A549 (cell line): ENCODE measurements around the gene BABAM2. TPM values are rescaled to one million over a fixed set of nuclear protein-coding genes. Genes with fewer than 3 reads are reported as not detected.

Source experiments
- ATAC-seq, 2 experiments: fragments of 200-7000 bp in 1 of 2; fragments of >200 bp in 1 of 2; cut with Nextera tagmentation in 1 of 2; cut with Tn5 transposase in 1 of 2; 3 replicates each; pipeline versions ENCODE4 v1.8.0 to v1.9.1; 2018 to 2020; ENCODE audit warnings: mild to moderate bottlenecking in 1 of 2, moderate library complexity in 1 of 2
- CTCF ChIA-PET: fragments of 300-600 bp; sonication (Branson Sonifier 250); formaldehyde crosslinking; extraction: SDS; loops from one replicate; lab custom pipeline; 2021; ENCODE audit warnings: antibody characterized with exemption, inconsistent platforms; lab: Yijun Ruan, JAX
- POLR2A ChIA-PET: fragments of 350-600 bp; formaldehyde crosslinking; extraction: SDS; loops from one replicate; lab custom pipeline; 2021; ENCODE audit warnings: antibody characterized with exemption, inconsistent platforms; lab: Yijun Ruan, JAX
- DNase-seq, 2 experiments: peaks; one replicate each; pipeline versions ENCODE4 v3.0.0 to v3.0.0-alpha.2; 2011 to 2016; ENCODE audit warnings: low read depth in 1 of 2, low spot score in 1 of 2
- FAIRE-seq: peaks from 2 replicates; lab custom pipeline; 2011; peaks lifted over from hg19 to GRCh38; lab: Jason Lieb, UNC
- H3K27ac ChIP-seq, 2 experiments: fragments of >200 bp; sonication (Bioruptor Twin); formaldehyde crosslinking; 3 replicates each; pipeline ENCODE4 v1.5.1; 2016 to 2017
- H3K4me1 ChIP-seq: fragments of >200 bp; sonication (Bioruptor Twin); formaldehyde crosslinking; 3 replicates; pipeline ENCODE4 v1.6.1; 2016
- H3K4me2 ChIP-seq: fragments of >200 bp; sonication (Bioruptor Twin); formaldehyde crosslinking; 3 replicates; pipeline ENCODE4 v1.6.1; 2016
- H3K4me3 ChIP-seq: fragments of >200 bp; sonication (Bioruptor Twin); formaldehyde crosslinking; 3 replicates; pipeline ENCODE4 v1.5.1; 2016
- H3K9me3 ChIP-seq: fragments of >200 bp; sonication (Bioruptor Twin); formaldehyde crosslinking; 3 replicates; pipeline ENCODE4 v1.6.1; 2016
- BCL3 ChIP-seq: fragments of >200 bp; sonication (Bioruptor Twin); formaldehyde crosslinking; IDR thresholded peaks from 3 replicates; pipeline ENCODE4 v1.6.1; 2016
- CEBPB ChIP-seq, 2 experiments: fragments of >200 bp in 1 of 2; sonication (Bioruptor Twin) in 1 of 2; formaldehyde crosslinking in 1 of 2; IDR thresholded peaks; 2 replicates each; pipeline ENCODE4 v1.6.1; 2012 to 2016
- CHD2 ChIP-seq: fragments of 150-350 bp; IDR thresholded peaks from 2 replicates; pipeline ENCODE4 v1.6.1; 2014; ENCODE audit warnings: low read length; ENCODE audit not compliant: partially characterized antibody
- CTCF ChIP-seq: fragments of >200 bp; sonication (Bioruptor Twin); formaldehyde crosslinking; IDR thresholded peaks from 3 replicates; pipeline ENCODE4 v1.5.1; 2016
- EP300 ChIP-seq, 2 experiments: fragments of >200 bp; sonication (Bioruptor Twin); formaldehyde crosslinking; IDR thresholded peaks; 2 replicates in 1 of 2; 3 replicates in 1 of 2; pipeline ENCODE4 v1.6.1; 2016 to 2017
- HES2 ChIP-seq: fragments of >200 bp; sonication (Bioruptor Twin); formaldehyde crosslinking; IDR thresholded peaks from 2 replicates; pipeline ENCODE4 v1.6.1; 2016
- HOXA7 ChIP-seq: fragments of 250-450 bp; sonication (Bioruptor Pico); IDR thresholded peaks from 2 replicates; pipeline ENCODE4 v1.5.0; 2020; ENCODE audit warnings: mild to moderate bottlenecking, moderate library complexity
- JUN ChIP-seq, 2 experiments: fragments of >200 bp; sonication (Bioruptor Twin); formaldehyde crosslinking; IDR thresholded peaks; 2 replicates in 1 of 2; 3 replicates in 1 of 2; pipeline ENCODE4 v1.6.1; 2016 to 2017
- JUNB ChIP-seq: fragments of >200 bp; sonication (Bioruptor Twin); formaldehyde crosslinking; IDR thresholded peaks from 2 replicates; pipeline ENCODE4 v1.6.1; 2016
- KDM5A ChIP-seq: fragments of 200-600 bp; sonication (generic); IDR thresholded peaks from 2 replicates; pipeline ENCODE4 v1.6.1; 2016; ENCODE audit warnings: antibody characterized with exemption, mild to moderate bottlenecking
- MAFK ChIP-seq: fragments of 450-650 bp; IDR thresholded peaks from 2 replicates; pipeline ENCODE4 v1.6.1; 2014; ENCODE audit not compliant: partially characterized antibody
- MAX ChIP-seq: IDR thresholded peaks from 2 replicates; pipeline ENCODE4 v1.6.1; 2012
- MAZ ChIP-seq: fragments of 150-350 bp; IDR thresholded peaks from 2 replicates; pipeline ENCODE4 v1.6.1; 2014; ENCODE audit warnings: antibody characterized with exemption, low read depth, low read length, borderline replicate concordance
- MYC ChIP-seq: IDR thresholded peaks from 2 replicates; pipeline ENCODE4 v1.6.1; 2012; ENCODE audit warnings: mild to moderate bottlenecking, inconsistent platforms, low read length, improper control_type of control experiment, borderline replicate concordance
- NFE2L2 ChIP-seq: fragments of 150-350 bp; conservative IDR thresholded peaks from 2 replicates; pipeline ENCODE4 v1.6.1; 2014; ENCODE audit warnings: low read length
- NPAS2 ChIP-seq: fragments of 250-450 bp; sonication (Bioruptor Pico); IDR thresholded peaks from 2 replicates; pipeline ENCODE4 v1.8.0; 2022; ENCODE audit warnings: mild to moderate bottlenecking, moderate library complexity, borderline replicate concordance
- PHF8 ChIP-seq: fragments of 200-600 bp; sonication (generic); IDR thresholded peaks from 2 replicates; pipeline ENCODE4 v1.6.1; 2016; ENCODE audit warnings: low read depth, mild to moderate bottlenecking, antibody characterized with exemption, moderate library complexity, borderline replicate concordance
- RCOR1 ChIP-seq: fragments of 150-350 bp; IDR thresholded peaks from 2 replicates; pipeline ENCODE4 v1.6.1; 2014; ENCODE audit warnings: antibody characterized with exemption, low read length, low read depth
- RFX5 ChIP-seq: fragments of 450-650 bp; IDR thresholded peaks from 2 replicates; pipeline ENCODE4 v1.7.1; 2014; ENCODE audit warnings: antibody characterized with exemption, mild to moderate bottlenecking, moderate library complexity
- RNF2 ChIP-seq: fragments of 200-600 bp; sonication (generic); IDR thresholded peaks from 2 replicates; pipeline ENCODE4 v1.6.1; 2016; ENCODE audit warnings: low read depth, mild to moderate bottlenecking, antibody characterized with exemption, moderate library complexity, borderline replicate concordance
- SMC3 ChIP-seq: fragments of >200 bp; sonication (Bioruptor Twin); formaldehyde crosslinking; IDR thresholded peaks from 3 replicates; pipeline ENCODE4 v1.6.1; 2018; ENCODE audit warnings: inconsistent platforms
- TFCP2L1 ChIP-seq: fragments of 250-450 bp; sonication (Bioruptor Pico); IDR thresholded peaks from 2 replicates; pipeline ENCODE4 v1.5.0; 2021; ENCODE audit warnings: mild to moderate bottlenecking
- USF2 ChIP-seq: fragments of 450-650 bp; IDR thresholded peaks from 2 replicates; pipeline ENCODE4 v1.6.1; 2014; ENCODE audit warnings: antibody characterized with exemption
- ZC3H11A ChIP-seq: fragments of 450-650 bp; IDR thresholded peaks from 2 replicates; pipeline ENCODE4 v1.6.1; 2014; ENCODE audit warnings: antibody characterized with exemption, mild to moderate bottlenecking
- ZNF302 ChIP-seq: fragments of 250-450 bp; sonication (Bioruptor Pico); IDR thresholded peaks from 2 replicates; pipeline ENCODE4 v1.9.0; 2021; ENCODE audit warnings: inconsistent platforms, mild to moderate bottlenecking, moderate library complexity
- ZSCAN20 ChIP-seq: fragments of 250-450 bp; sonication (Bioruptor Pico); IDR thresholded peaks from 2 replicates; pipeline ENCODE4 v1.8.0; 2022; ENCODE audit warnings: mild to moderate bottlenecking, moderate library complexity
- WGBS: methylation state at CpG from one replicate; pipeline ENCODE4 v1.1.6; 2017; ENCODE audit errors: missing lambda C conversion rate; 5-methylcytosine and 5-hydroxymethylcytosine counted together
- polyA plus RNA-seq, 4 experiments: library from polyadenylated mRNA; depleted of rRNA in 3 of 4; stranded (reverse); fragments of >200 nt; fragmentation: RNase III in 1 of 4; extraction: RNeasy Plus Mini Kit Qiagen cat#74134 plus additional on column Dnase treatment in 1 of 4; gene quantifications; 2 replicates in 3 of 4; 3 replicates in 1 of 4; pipeline ENCODE4 v1.2.3, GENCODE V29; 2011 to 2017
- TF ChIP-seq, protein P1 (sequence below): IDR thresholded peaks from 2 replicates; pipeline ENCODE4 v1.6.1; 2012; ENCODE audit warnings: low read depth, borderline replicate concordance
- TF ChIP-seq, protein P2 (sequence below): fragments of 150-350 bp; IDR thresholded peaks from 2 replicates; pipeline ENCODE4 v1.6.1; 2014; ENCODE audit warnings: low read depth, mild to moderate bottlenecking, low read length

Gene BABAM2
- polyA plus RNA-seq, 2 of the 4 experiments (the other 2 are of a cell fraction) = 53.7 to 78.4 TPM

DNA sequence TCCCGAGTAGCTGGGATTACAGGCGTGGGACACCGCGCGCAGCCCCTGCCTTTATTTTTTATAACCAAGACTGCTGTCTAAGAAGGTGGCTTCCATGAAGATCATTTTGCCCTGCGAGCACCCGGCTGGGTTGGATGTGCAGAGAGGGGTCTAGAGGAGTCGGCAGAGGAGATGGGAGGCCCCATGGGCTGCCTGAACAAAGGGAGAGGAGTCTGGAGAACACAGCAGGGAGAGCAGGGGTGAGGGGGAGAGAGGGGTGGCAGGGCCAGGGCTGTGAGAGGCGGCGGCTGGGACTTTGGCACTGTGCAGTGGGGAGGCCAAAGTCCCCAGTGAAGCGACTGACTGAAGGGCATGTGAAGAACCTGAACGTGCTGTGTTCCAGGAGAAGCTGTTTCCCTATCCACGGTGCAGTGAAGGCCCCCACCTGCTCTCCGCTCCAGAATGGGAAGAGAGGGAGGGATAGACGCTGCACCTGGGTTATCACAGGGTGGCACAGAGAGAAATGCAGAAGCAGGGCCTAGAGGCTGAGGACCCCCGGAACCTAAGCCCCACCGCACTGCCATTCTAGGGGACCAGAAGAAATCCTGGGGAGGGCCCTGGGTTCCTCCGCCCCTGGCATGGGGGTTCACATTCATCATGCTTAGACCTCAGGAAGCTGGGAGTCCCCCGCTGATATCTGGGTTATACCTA is 477.3 kb downstream of the BABAM2 start:
- CTCF ChIA-PET = no interaction called here
- peak overlapping the region in 1 of 2 experiments; percentile 77; a peak in 2 of 6 replicates for H3K27ac ChIP-seq
- POLR2A ChIA-PET = no interaction called here
- FAIRE-seq (no peak), ATAC-seq (0 out of 6 replicates have a peak, but pooled peaks of 1 of the 2 experiments have one; percentile 7), DNase-seq (no peak)
- no peak overlapping the region for H3K4me2 ChIP-seq
- peaks cover 27% of the 10 kb centered on the region for H3K4me1 ChIP-seq
- 87% methylated on average over 19 of the region's 19 CpGs for WGBS
- no peaks in the 10 kb centered on the region for H3K9me3 ChIP-seq
- no peak for TF ChIP-seq NPAS2 (CRISPR knock-in tag)
- no peak for TF ChIP-seq NFE2L2
- no peak for TF ChIP-seq JUN (IDR thresholded peaks at IDR 0.05)
- TF ChIP-seq MYC = no peak
- no peak for TF ChIP-seq ZNF302 (CRISPR knock-in tag)
- no peak for TF ChIP-seq PHF8
- TF ChIP-seq SMC3 = no peak
- TF ChIP-seq RFX5 = no peak
- no peak for TF ChIP-seq BCL3
- no peak for TF ChIP-seq KDM5A
- TF ChIP-seq CHD2 = no peak
- TF ChIP-seq CEBPB (IDR thresholded peaks at IDR 0.05) = no peak
- TF ChIP-seq, protein P1, sequence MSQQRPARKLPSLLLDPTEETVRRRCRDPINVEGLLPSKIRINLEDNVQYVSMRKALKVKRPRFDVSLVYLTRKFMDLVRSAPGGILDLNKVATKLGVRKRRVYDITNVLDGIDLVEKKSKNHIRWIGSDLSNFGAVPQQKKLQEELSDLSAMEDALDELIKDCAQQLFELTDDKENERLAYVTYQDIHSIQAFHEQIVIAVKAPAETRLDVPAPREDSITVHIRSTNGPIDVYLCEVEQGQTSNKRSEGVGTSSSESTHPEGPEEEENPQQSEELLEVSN = no peak
- no peak for TF ChIP-seq EP300 (IDR thresholded peaks at IDR 0.05)
- no peak for TF ChIP-seq HOXA7 (CRISPR knock-in tag)
- TF ChIP-seq MAX = no peak
- no peak for TF ChIP-seq RNF2
- H3K4me3 ChIP-seq = no peak overlapping the region

GRCh38 chr2:28368357-28368798 is 477.8 kb downstream of the BABAM2 start:
- 77% methylated on average over 9 of the region's 9 CpGs for WGBS
- DNase-seq (no peak), FAIRE-seq (no peak), ATAC-seq (no peak; a peak in 1 of 6 replicates)
- Histone ChIP-seq H3K4me2 (no peak overlapping the region), H3K4me1 (peaks cover 27% of the 10 kb centered on the region), H3K9me3 (no peaks in the 10 kb centered on the region), H3K27ac (peak overlapping the region in 1 of 2 experiments; percentile 77; a peak in 2 of 6 replicates), H3K4me3 (no peak overlapping the region)
- TF ChIP-seq CTCF (no peak), ZC3H11A (no peak), ZSCAN20 (CRISPR knock-in tag) (no peak), MAZ (no peak), BCL3 (no peak), USF2 (no peak), MAX (no peak), KDM5A (no peak), CEBPB (IDR thresholded peaks at IDR 0.05) (no peak), RCOR1 (no peak), JUNB (no peak), PHF8 (no peak), HES2 (no peak), MAFK (no peak), TFCP2L1 (no peak)
- TF ChIP-seq, protein P2, sequence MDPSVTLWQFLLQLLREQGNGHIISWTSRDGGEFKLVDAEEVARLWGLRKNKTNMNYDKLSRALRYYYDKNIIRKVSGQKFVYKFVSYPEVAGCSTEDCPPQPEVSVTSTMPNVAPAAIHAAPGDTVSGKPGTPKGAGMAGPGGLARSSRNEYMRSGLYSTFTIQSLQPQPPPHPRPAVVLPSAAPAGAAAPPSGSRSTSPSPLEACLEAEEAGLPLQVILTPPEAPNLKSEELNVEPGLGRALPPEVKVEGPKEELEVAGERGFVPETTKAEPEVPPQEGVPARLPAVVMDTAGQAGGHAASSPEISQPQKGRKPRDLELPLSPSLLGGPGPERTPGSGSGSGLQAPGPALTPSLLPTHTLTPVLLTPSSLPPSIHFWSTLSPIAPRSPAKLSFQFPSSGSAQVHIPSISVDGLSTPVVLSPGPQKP = no peak
- ChIA-PET CTCF (no interaction called here), POLR2A (no interaction called here)
